Measurements from ENCODE around the gene CLPTM1. TPM values are rescaled to one million over a fixed set of nuclear protein-coding genes. Genes with fewer than 3 reads are reported as not detected.

Gene CLPTM1
- total RNA-seq, 1 experiment from 2014 or later, result 102 TPM

GRCh38 chr19:44942067-44942571 is 13.1 kb upstream of the CLPTM1 start, which contains the start of gene APOC4:
Gene APOC4, plus strand, starts transcription at chr19:44942237. Its CDS starts 41 bp downstream, at chr19:44942278.
- no peaks in the 10 kb centered on the region for H3K9me3 ChIP-seq (ENCODE audit: control insufficient read depth in 1 of 2, insufficient read depth in 1 of 2, low read depth in 1 of 2, low read length in 2 of 2)
- H3K27ac ChIP-seq (ENCODE audit: low read depth, low read length), result no peak within 1 kb of the TSS
- no TSS peak for BruUV-seq (replicated peaks)
- H3K4me1 ChIP-seq (ENCODE audit: control insufficient read depth in 1 of 2, insufficient read depth in 2 of 2, low read length in 2 of 2), result no peaks in the 10 kb centered on the region
- no peaks in the 10 kb centered on the region for H3K79me2 ChIP-seq (ENCODE audit: insufficient read depth, low read length)
- RAD21 ChIA-PET (ENCODE audit: low non-redundant PET in 1 of 2, low total read pairs in 2 of 2, uncharacterized antibody in 2 of 2, unreplicated experiment in 2 of 2), result no interaction called here
- H3K4me3 ChIP-seq (replicated peaks in 1 of 2; ENCODE audit: low read depth in 1 of 2, low read length in 2 of 2), result no peak within 1 kb of the TSS
- DNase-seq (ENCODE audit: low read depth, low spot score) (no peak), ATAC-seq (no peak)
- no peaks in the 10 kb centered on the region for H3K9me2 ChIP-seq (ENCODE audit: insufficient read depth)
- POLR2A ChIA-PET, result no interaction called here
- H3K4me2 ChIP-seq (ENCODE audit: low read length), result no peak within 1 kb of the TSS
- TF ChIP-seq SRF (IDR thresholded peaks at IDR 0.05; ENCODE audit: low read depth) (no peak), CTCF (IDR thresholded peaks at IDR 0.05 in 2 of 3, conservative IDR thresholded peaks at IDR 0.05 in 1 of 3; ENCODE audit: borderline replicate concordance in 1 of 3, insufficient read depth in 1 of 3, low read depth in 2 of 3, low read length in 2 of 3) (no peak), ZBTB33 (IDR thresholded peaks at IDR 0.05; ENCODE audit: extremely low read depth, insufficient replicate concordance, low read length) (no peak), SP1 (IDR thresholded peaks at IDR 0.05; ENCODE audit: low read depth) (no peak), ZFX (IDR thresholded peaks at IDR 0.05) (no peak), CBX3 (IDR thresholded peaks at IDR 0.05; ENCODE audit: low read depth) (no peak), EZH2 (IDR thresholded peaks at IDR 0.05) (no peak), ZNF274 (IDR thresholded peaks at IDR 0.05; ENCODE audit: low read depth, low read length) (no peak), SIN3A (IDR thresholded peaks at IDR 0.05; ENCODE audit: low read depth) (no peak)
- H3K27me3 ChIP-seq (ENCODE audit: insufficient read depth, low read length), result no peaks in the 10 kb centered on the region
- H3K9ac ChIP-seq (ENCODE audit: low read length), result no peak within 1 kb of the TSS
- H3K36me3 ChIP-seq (ENCODE audit: control insufficient read depth in 1 of 2, insufficient read depth in 2 of 2, low read length in 2 of 2), result no peaks in the 10 kb centered on the region
- no peaks in the 10 kb centered on the region for H4K20me1 ChIP-seq (ENCODE audit: insufficient read depth)
- intact Hi-C loops (cut with micrococcal nuclease), result no loop called here
- no peak within 1 kb of the TSS for H2AFZ ChIP-seq (ENCODE audit: low read depth, low read length, poor library complexity, severe bottlenecking)
- CTCF ChIA-PET, result no interaction called here
